HS-27A (cell line): ENCODE results near the gene SYNGR2.

Experiments used
- DNase-seq: peaks from one replicate; pipeline ENCODE4 v3.0.0-alpha.2; 2012; ENCODE audit warnings: low read depth, missing footprints

SYNGR2 gene

DNA sequence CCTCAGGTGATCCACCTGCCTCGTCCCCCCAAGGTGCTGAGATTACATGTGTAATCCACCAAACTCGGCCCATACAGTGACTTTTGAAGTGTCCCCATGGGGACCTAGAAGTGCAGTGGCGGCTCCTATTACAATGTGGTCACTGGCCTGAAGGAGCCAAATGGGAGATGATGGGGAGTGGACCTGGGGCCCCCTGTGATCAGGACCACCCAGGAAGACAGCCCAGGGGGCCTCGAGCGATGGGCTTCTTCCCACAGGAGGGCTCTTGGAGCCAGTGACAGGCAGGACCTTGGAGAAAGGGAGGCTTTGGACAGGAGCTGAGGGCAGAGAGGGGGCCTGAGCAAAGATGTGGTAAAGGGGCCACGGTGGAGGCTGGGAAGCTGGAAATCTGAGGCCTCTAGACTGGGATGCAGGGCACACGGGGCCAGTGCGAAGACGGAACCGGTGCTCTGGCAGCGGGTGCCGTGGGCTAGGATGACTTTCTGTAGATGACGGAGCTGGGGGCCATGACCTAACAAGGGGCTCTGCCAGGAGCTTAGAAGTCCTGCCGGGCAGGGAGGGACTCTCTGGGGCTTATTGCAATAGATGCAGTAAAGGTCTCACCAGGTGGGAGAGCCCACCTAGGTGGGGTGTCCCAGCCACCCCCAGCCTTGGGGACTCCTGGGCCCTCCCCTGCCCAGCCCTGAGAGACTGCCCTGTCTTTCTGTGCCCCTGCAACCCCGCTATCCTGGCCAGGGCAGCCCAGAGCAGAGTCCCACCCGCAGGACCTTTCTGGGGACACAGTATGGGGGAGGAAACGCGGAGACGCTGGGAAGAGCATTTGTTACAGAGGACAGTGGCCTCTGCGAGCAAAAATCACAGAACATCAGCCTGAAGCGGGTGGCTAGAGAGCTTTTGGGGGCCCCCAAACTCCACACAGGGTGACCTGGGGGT, 24.9 kb upstream of the SYNGR2 start:
- no peak for DNase-seq

DNA sequence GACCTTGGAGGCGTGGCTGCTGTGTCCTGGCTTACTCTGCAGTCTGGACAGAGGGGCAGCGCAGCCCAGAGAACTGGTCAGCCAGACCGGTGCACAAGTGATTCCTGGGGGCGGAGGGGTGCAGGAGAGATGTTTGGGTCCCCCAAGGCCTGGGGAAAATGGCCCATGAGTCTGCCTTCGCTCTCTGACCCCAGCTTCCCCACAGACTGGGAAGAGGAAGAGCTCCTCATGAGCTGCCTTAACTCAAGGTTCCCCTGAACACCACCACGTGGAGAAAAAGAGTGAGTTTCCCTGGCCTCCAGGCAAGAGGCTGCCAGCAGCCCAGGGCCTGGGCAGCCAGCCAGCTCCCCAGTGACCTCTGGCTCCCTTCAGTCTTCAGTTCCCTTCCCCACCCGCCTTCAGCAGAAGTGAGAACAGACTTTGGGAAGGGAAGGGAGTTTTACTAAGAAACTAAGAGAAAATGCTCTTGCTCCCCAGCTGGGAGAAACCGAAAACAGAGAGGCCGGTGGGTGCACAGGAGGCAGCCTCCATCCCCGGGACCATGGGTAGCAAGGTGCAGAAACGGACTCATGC, 24.1 kb upstream of the SYNGR2 start:
- no peak for DNase-seq

DNA sequence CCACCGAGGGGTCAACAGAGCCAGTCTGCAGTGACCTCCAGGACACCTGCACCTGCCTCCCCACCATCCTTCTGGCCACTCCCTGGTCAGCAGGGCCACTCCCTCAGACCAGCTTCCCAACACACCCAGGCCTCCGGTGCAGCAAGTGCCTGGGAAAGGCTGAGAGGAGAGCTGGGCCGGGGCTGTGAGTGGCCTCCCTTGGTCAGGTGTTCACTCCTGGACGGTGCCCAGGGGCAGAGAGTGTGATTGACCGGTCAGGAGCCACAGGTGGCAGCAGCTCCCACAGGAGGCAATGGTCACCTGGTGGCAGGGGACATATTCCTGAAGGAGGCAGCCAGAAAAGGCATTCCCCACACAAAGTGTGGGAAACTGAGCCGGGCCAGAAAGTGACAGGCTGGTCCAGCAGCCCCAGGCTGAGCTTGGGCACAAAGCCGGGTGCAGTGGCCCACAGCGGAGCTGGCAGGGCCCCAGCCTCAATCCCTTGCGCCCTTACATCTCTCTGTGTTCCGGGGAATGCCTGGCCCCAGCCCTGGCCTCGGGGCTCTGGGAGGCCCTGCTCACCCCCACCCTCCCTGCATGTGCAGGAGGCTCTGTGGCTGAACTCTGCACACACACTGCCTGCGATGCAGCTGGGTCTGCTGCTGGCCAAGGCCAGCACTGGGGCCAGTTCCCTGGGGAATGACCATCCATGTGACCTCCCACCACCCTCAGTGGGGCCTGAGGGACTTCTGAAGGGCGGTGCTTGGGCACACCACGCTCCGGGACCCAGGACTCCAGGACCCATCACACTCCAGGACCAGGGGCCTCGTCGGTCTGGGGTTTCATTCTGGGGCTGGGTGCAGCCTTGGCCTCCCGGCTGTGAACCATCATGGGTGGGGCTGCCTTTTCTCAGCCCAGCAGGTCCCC, 23.4 kb upstream of the SYNGR2 start:
- DNase-seq, result no peak

DNA sequence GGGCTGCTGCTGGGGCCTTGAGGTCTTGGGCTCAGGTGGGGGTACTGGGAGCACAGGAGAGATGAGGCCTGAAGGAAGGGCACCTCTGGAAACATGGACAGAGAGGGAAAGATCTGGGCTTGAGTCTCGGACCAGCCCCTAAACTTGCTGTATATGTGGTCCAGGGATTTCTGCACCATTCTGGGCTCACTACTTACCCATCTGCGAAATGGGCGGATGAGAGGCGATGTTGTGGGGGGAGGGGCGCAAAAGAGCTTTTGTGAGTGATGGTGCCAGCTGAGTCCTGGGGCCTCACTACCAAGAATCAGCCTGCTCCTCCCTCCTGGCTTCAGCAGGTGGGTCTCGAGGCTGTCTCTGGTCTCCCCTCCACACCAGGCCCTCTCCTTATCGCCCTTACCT, 21.9 kb upstream of the SYNGR2 start:
- DNase-seq, result no peak

DNA sequence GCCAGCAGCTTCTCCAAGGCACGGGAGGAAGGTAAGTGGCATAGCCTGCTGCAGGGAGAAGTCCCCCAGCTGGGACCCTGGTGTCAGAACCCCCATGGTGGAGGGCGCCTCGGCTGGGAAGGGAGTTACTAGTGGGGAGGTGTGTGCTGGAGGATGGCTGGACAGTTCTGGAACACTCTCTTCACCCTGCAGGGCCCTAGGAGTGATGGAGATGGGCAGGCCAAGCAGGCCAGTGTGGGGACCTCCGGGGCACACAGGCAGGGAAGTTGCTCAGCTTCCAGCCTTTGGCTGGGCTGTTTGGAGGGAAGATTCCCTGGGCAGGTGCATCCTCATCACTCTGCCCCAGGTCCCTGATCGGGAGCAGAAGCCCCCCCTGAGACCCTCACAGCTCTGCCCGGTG, 21.5 kb upstream of the SYNGR2 start:
- DNase-seq, result no peak

DNA sequence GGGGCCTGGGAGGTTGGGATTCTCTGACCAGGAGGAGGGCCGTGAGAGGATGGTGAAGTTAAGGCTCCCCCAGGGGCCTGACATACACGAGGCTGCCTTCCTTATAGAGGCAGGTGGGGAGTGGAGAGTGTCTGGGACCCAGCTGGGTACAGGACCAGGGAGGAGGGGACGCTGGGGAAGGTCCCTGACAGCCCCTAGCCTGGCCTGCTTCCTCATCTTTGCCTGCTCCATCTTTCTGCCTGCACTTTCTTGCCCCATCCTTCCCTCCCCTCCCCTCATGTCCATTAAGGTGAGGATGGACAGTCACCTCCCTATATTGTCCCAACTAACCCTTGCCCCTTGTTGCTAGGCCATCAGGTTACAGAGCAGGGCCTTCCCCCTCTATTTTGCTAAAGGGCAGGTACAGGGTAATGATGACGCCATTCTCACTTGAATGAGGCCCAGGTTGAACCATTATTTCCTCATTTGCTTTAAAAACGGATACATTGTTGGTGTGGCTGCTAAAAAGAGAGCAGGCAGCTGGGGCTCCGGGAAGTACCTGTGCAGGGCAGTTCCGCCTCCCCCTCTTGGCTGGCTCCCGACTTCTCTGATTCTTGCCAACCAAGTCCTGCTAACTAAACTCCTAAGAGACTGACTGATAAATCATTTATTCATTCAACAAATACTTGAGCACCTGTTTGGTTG, 20.9 kb upstream of the SYNGR2 start:
- DNase-seq, result no peak

DNA sequence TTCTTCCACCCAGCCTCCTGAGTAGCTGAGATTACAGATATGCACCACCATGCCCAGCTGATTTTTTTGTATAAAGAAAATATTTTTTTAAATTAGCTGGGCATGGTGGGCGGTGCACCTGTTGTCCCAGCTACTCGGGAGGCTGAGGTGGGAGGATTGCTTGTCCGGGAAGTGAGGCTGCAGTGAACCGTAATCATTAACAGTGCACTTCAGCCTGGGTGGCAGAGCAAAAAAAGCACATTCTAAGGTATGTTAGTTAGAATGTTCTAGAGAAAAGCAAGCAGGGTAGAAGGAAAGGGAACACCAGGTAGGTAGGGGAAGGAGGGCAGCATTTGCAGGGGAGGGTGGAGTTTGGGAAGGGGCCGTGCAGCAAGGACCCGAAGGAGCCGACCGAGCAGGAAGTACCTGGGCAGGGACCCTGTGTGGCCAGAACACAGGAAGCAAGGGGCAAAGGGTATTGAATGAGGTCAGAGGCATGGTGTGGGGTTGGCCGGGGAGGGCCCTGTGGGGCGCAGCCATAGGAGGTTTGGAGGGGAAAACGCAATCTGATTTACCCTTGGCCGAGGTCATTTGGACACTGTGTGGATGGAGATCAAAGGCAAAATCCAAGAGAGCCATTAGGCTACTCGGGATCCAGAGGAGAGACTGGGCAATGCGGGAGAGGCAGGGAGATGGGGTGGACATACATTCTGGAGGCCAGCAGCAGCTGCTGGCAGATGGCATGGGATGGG, 19.9 kb upstream of the SYNGR2 start:
- no peak for DNase-seq

DNA sequence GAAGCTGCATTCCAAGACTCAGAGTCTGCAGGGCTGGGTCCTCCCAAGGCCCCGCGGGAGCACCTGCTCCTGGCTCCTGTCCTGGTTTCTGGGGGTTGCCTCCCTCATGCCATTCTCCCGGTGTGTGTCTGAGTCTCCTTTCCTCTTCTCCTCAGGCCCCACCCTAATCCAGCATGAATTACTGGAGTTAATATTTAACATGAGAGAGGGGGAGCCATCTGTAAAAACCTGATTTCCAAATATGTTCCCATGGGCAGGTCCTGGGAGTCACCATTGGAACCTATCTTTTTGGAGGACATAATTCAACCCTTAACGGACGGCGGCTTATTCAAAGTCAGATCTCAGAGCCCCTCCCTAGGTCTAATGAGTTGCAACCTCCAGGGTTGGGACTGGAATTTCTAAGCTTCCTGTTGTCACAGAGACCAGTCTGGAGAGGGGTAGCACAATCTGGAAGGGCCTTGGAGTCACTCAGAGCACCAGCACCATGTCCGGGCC, 16.8 kb upstream of the SYNGR2 start:
- DNase-seq, result no peak

DNA sequence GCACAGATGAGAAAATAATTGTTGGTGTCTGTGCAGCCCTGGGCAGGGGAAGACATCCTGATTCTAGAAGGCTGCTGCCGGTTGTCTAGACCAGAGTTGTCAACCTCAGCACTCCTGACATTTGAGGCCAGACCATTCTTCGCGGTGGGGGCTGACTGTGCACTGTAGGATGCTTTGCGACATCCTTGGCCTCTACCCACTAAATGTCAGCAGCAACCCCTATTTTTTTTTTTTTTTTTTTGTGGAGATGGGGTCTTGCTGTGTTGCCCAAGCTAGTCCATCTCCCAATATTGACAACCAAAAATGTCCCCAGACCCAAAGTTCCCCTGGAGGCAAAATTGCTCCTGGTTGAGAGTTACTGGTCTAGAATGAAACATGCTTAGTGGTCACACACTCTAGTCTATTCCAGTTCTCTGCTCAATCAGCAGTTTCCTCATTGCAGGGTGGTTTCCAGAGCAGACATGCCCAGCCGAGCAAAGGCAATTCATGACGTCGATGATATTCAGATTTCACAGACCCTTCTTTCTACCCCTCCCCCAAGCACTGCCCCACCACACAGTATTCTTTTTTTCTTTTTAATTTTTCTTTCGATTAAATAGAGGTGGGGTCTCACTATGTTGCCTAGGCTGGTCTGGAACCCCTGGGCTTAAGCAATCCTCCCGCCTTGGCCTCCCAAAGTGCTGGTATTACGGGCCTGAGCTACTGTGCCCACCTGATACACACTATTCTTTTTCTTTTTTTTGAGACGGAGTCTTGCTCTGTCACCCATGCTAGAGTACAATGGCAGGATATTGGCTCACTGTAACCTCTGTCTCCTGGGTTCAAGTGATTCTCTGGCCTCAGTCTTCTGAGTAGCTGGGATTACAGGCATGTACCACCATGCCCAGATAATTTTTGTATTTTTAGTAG, 13.2 kb upstream of the SYNGR2 start:
- no peak for DNase-seq

DNA sequence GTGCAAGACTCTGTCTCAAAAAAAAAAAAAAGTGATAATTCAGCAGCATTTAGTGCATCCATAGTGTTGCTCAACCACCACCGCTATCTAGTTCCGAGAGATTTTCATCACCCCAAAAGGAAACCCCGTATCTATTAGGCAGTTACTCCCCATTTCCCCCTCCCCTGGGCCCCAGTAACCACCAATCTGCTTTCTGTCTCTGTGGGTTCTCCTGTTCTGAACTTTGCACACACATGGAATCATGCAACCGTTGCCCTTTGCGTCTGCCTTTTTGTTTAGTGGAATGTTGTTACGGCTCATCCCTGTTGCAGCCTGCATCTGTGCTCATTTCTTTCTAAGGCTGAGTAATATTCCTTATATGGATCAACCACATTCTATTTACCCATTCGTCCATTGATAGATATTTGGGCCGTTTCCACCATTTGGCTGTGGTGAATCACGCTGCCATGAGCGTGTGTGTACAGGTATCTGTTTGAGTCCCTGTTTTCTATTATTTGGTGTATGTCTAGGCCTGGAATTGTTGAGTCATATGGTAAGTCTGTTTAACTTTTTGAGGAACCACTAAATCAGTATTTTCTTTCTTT, 8.7 kb upstream of the SYNGR2 start:
- no peak for DNase-seq

DNA sequence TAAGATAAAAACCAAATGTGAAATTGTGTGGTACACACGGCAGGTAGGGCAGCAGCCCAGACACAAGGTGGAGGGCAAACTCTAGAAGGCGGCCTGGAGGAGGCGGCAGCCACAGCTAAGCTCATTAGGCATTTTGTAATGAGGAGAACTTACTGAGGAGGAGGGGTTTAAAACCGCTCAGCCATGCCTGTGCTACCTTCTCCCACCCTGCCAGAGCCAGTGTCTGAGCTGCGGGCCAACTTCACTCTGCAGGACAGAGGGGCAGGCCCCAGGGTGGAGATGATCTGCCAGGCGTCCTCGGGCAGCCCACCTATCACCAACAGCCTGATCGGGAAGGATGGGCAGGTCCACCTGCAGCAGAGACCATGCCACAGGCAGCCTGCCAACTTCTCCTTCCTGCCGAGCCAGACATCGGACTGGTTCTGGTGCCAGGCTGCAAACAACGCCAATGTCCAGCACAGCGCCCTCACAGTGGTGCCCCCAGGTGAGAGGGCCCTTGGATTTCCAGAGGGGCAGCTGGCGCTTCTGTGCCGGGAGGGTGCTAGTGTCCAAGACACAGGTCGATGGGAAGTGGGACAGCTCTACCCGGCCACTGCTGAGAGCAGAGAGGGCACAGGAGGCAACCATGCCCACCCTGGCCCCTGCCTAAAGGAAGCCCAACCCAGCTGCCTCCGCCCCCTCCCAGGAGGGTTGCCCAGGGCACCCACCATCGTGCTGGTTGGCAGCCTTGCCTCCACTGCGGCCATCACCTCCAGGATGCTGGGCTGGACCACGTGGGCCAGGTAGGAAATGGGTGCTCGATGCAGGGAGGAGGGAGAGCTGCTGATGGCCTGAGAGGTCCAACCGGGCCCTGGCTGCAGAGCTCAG, 4.3 kb upstream of the SYNGR2 start:
- DNase-seq, result no peak

DNA sequence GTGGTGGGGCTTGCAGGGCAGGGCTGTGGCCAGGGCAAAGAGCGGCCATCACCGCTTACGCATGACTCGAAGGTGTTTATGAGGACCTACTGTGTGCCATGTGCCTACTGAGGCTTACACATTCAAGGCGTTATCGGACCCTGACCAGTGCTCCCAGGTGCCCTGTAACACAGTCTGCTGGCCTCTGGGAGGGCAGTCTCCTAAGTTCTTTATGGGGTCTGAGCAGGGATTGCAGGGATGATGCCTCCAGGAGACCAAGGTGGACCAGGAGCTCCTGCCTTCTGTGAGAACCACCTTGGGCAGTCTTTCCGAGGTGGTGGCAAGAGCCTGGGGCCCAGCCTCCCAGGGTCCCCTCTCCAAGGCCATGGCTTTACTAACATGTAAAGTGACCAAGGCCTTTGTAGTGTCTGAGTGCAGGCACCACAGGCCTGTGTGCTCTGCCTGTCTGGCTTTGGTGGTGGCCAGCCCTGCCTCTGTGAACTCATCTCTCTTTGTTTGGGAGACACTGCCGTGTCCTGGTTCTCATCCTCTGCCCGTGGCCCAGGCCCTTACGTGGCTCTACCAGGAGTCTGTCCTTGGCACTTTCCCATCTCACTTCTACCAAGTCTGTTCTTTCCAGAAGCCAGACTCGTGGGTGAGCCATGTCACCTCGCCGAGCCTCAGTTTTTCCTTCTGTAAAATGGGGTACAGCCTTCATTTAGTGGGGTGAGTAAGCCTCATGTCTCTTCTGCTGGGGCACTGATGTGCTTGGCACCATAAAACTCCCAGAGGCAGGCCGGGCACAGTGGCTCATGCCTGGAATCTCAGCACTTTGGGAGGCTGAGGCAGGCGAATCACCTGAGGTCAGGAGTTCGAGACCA, 3.4 kb upstream of the SYNGR2 start:
- DNase-seq, result no peak

DNA sequence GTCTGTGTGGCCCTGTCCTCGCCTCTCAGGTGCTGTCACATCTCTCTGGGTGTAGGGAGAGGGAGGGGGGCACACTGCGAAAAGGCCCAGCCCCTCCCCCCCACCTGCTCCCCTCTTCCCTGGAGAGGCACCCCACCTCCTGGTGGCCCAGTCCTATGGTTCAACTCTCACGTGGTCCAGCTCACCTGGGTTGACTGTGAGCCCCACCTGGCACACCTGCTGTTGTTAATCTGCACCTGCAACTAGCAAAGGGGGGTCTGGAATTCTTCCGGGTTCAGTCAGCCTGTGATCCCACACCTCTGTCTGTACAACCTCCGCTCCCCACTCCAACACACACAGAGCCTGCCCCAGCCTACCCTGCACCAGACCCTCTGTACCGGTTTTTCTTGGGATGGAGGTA, 2.0 kb upstream of the SYNGR2 start:
- no peak for DNase-seq

DNA sequence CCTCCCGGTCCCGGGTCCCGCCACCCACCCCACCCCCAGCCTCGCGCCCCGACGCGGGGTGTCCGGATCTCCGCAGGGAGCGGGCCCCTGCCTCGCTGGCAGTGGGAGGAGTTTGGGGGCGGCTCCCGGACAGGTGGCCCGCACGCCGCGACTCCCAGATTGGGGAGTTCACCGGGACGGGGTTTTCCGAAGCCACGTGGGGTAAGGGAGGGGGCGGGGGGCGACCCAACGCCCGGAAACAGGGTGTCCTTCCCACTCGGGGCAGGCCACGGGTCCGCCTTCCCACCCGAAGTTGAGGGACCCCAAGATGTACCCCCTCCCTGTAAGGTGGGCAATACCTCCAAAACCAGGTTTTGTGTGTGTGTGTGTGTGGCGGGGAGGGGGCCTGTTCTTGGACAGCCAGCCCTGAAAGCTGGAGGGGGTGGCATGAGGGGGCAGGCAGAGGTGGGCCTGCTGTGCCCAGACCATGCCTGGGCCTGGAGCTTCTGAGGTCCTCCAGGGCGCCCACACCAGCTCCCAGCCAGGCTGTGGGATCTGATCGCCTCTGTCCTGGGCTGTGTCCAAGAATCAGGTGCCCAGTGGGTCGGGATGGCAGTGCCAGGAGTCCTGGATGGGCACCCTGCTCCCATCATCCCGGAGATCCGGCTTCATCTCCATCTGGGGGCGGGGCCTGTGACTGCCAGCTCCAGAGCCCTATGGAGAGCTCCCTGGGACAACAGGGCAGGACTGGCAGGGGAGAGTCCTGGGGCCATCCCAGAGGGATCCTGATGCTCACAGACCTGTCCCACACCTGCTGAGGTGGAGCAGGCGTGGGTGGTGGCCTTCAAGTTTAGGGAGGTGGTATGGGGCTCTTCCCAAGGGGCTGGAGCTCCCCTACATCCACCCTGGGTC, 767 bp downstream of the SYNGR2 start:
- no peak for DNase-seq

DNA sequence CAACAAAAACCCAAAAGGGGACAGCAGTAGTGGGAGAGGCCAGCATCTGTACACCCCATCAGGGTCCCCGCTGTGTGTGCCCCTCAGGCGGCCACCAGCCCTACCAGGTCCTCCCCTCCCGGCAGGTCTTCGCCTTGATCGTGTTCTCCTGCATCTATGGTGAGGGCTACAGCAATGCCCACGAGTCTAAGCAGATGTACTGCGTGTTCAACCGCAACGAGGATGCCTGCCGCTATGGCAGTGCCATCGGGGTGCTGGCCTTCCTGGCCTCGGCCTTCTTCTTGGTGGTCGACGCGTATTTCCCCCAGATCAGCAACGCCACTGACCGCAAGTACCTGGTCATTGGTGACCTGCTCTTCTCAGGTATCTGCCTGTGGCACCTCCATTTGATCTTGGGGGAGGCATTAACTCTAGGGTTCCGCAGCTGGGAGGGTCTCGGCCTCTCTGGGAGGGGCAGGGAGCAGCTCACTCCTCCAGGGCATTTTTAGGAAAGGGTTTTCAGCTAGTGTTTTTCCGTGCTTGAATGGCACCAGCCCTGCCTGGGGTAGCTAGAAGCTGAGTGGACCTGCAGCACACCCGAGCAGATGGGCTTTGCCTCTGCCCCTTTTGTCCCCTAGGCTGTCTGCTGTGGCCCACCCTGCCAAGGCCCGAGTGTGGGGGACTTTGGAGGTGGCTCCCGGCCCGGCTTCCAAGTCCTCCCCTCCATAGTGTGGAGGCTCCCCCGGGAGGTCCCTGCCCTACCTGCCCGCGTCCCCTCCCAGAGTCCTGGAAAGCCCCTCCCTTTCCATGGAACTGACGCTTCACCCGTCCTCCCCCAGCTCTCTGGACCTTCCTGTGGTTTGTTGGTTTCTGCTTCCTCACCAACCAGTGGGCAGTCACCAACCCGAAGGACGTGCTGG, 2.6 kb downstream of the SYNGR2 start:
- no peak for DNase-seq
